RPMI7951 (cell line): ENCODE measurements around the gene SART3. TPM values are rescaled to one million over a fixed set of nuclear protein-coding genes. Genes with fewer than 3 reads are reported as not detected.
"Not testable (repeated sequence)": the region's sequence is repeated elsewhere in the genome, so short reads cannot be mapped to it uniquely, and the experiment has no call there.

Experiments used
- DNase-seq: peaks from one replicate; pipeline ENCODE4 v3.0.0-alpha.2; 2012; ENCODE audit warnings: low read depth
- total RNA-seq: library from RNA; depleted of rRNA; stranded (reverse); fragments of >200 nt; shearing (Covaris generic); gene quantifications from 2 replicates; pipeline ENCODE4 v1.2.3, GENCODE V29; 2014

SART3 gene
- total RNA-seq, 1 experiment from 2014 or later = 37.6 TPM

- DNase-seq = no peak
Observed at GRCh38 chr12:108580531-108580930, 19.6 kb upstream of the SART3 start.

- DNase-seq = no peak
Observed at GRCh38 chr12:108578813-108579212, 17.8 kb upstream of the SART3 start.

GRCh38 chr12:108578264-108578663 is 17.3 kb upstream of the SART3 start:
- DNase-seq = no peak

DNA sequence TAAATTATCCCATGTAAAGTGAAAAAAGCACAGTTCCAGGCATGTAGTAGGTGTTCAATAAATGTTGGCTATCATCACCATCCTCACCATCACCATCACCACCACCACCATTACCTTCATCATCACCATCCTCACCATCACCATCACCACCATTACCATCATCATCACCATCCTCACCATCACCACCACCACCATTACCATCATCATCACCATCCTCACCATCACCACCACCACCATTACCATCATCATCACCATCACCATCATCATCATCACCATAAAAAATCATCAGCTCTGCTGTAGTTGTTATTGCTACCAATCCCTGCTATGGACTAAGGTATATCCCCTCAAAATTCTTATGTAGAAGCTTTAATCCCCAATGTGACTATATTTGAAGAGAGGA is 16.5 kb upstream of the SART3 start:
- no peak for DNase-seq

GRCh38 chr12:108576660-108577234 is 15.8 kb upstream of the SART3 start:
- no peak for DNase-seq

DNA sequence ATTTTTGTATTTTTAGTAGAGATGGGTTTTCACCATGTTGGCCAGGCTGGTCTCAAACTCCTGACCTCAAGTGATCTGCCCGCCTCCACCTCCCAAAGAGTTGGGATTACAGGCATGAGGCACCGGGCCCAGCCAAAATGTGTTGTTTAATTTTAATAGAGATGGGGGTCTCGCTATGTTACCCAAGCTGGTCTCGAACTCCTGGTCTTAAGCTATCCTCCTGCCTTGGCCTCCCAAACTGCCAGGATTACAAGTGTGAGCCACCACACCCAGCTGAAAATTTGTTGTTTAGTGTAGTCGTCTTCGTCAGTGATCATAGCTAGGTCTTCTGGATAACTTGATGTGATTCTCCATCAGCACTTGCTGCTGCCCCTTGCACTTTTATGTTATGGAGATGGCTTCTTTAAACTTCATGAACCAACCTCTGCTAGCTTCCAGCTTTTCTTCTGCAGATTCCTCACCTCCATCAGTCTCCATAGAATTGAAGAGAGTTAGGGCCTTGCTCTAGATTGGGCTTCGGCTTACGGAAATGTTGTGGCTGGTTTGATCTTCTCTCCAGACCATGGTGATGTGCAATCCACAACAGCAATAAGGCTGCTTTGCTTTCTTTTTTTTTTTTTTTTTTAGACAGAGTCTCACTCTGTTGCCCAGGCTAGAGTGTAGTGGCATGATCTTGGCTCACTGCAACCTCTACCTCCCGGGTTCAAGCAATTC is 14.4 kb upstream of the SART3 start:
- no peak for DNase-seq

DNA sequence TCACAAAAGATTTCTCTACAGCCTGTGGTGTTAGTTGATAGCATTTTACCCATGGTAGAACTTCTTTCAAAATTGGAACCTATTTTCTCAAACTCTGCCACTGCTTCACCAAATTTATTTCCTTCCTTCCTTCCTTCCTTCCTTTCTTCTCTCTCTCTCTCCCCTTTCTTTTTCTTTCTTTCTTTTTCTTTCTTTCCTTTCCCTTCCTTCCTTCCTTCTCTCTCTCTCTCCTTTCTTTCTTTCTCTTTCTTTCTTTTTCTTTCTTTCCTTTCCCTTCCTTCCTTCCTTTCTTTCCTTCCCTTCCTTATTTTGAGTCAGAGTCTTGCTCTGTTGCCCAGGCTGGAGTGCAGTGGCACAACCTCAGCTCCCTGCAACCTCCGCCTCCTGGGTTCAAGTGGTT is 13.3 kb upstream of the SART3 start:
- not testable (repeated sequence) for DNase-seq

DNA sequence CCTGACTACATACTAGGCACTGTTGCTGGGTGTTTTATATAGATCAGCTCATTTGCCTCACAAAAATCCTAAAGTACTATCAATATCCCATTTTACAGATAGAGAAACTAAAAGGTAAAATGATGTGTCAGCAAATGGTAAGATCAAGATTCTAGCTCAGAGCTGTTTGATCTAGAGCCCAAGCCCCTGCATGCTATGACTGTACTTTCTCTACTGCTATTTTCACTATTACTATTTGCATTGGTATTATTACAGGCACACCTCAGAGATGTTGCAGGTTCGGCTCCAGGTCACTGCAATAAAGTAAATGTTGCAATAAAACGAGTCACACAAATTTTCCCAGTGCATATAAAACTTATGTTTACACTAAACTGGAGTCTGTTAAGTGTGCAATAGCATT is 12.3 kb upstream of the SART3 start:
- DNase-seq = no peak

DNA sequence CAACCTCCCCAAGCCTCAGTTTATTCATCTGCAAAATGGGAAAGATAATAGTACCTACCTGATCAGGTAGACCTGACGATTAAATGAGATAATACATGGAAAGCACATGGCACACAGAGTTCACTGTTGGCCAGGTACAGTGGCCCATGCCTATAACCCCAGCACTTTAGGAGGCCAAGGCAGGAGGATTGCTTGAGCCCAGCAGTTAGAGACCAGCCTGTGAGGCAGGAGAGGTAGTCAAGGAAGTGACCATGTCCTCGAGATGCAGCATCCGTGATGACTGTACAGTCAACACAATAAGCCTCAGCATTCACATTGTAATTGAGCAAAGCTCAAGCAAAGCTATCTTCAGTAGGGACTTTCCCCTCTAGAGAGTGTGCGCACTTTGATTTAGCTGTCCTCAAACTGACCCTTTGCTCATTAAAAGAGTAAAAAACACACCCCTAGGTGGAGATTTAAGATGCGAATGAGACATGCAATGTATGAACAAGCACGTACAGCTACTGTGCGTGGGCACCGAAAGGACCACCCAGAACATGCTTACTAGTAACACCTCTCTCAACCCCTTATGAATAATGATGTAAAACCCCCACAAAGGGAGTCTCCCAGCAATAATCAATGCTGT is 11.3 kb upstream of the SART3 start:
- peak; percentile 69 for DNase-seq

GRCh38 chr12:108571609-108572165 is 10.7 kb upstream of the SART3 start:
- DNase-seq = no peak

- DNase-seq = peak; percentile 66
Observed at GRCh38 chr12:108570743-108571608, 10.0 kb upstream of the SART3 start.

GRCh38 chr12:108568338-108569154 is 7.6 kb upstream of the SART3 start:
- DNase-seq = no peak

GRCh38 chr12:108567406-108568337 is 6.7 kb upstream of the SART3 start:
- no peak for DNase-seq

DNA sequence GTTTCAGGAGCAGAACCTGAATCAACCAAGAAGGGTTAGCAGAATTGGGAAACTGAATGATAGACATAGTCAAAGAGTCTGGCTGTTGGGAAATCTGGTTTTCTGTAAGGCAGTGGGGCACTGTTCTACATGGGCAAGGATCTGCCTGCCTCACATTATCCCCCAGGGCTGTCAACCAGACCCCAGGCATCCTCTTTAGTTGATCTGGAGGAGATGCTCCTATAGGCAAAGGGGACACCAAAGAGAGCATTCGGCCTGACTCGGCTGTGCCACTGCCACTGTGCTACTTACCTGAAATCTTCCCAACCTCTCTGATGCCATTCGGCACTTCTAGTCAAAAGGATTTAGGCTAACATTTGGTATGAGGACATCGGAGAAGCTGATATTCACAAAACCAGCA is 5.5 kb upstream of the SART3 start:
- DNase-seq = no peak

DNA sequence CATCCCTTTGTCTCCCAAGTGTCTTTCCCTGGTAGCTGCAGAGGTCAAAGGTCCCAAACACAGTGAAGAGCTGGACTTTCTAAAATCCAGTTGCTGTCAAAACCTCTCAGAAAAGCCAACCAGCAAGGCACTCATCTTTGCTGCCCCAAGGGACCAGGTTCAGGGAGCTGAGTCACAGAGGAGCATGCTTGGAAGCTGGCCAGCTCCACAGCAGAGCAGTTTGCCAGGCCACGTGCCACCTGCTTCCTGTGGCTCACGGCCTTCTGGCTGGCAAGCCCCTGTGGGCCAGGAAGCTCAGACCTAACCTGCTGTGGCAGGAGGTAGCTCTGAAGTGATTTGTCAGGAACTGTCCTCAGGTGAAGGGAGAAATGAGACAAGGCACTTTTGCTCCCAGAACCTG is 5.0 kb upstream of the SART3 start:
- DNase-seq = peak; percentile 87

GRCh38 chr12:108565146-108565545 is 4.2 kb upstream of the SART3 start:
- DNase-seq = no peak

DNA sequence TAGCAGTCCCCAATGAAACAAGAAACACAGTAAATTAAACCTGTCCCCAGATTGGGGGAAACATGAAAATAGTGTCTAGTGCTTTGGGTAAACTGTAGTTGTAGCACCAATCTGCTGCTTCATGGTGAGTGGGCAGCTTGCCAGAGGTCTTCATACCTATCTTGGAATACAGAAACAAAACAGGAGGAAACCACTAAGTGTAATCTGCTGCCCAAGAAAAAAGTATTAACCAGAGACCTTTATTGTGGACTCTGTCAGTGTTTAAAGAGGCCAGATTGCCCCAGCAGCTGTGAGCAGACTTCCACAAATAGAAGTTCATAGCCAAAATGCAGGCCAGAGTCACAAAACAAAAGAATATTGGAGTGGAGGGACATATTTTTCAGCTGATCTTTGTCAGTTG is 3.8 kb upstream of the SART3 start:
- no peak for DNase-seq

DNA sequence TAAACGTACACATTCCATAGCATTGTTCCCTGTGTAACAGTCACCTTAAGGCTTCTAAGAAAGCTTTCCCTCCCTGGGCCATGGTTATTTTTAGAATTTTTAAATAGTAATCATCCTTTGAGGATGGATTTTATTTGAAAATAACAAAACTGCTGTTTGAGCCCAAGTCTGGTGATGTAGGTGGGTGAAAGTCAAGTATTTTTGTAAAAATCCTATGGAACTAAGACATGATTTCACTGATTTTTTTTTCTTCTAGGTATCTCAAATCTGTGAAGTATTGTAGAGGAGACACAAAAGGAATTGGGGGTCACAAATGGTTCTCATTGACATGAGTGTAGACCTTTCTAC is 2.8 kb upstream of the SART3 start:
- no peak for DNase-seq

- DNase-seq = peak; percentile 87
Observed at GRCh38 chr12:108563136-108563803, 2.3 kb upstream of the SART3 start.
